Mucosa of descending colon (tissue), 3 donors: ENCODE results near the gene RFNG. TPM values are rescaled to one million over a fixed set of nuclear protein-coding genes. Genes with fewer than 3 reads are reported as not detected.

Experiments used
- ATAC-seq: fragments of 200-7000 bp; cut with Tn5 transposase; one replicate; pipeline ENCODE4 v1.9.1; 2020; ENCODE audit warnings: mild to moderate bottlenecking, moderate library complexity
- DNase-seq, 3 donors: peaks; one replicate each; pipeline ENCODE4 v3.0.0-alpha.2; 2020
- H3K36me3 ChIP-seq: fragments of 200-600 bp; one replicate; pipeline ENCODE4 v1.8.0; 2021; ENCODE audit warnings: low read depth, mild to moderate bottlenecking
- H3K4me1 ChIP-seq: fragments of 200-600 bp; one replicate; pipeline ENCODE4 v1.8.0; 2021; ENCODE audit warnings: low read depth, mild to moderate bottlenecking
- H3K4me3 ChIP-seq: fragments of 200-600 bp; one replicate; pipeline ENCODE4 v1.8.0; 2021; ENCODE audit warnings: mild to moderate bottlenecking
- H3K9me3 ChIP-seq: fragments of 200-600 bp; one replicate; pipeline ENCODE4 v1.8.0; 2021; ENCODE audit warnings: mild to moderate bottlenecking
- intact Hi-C, 2 donors: fragments of 100-400 bp; cut with DNase I in 1 of 2; cut with micrococcal nuclease in 1 of 2; formaldehyde crosslinking; loops; one replicate each; pipeline versions ENCODE4 v1.11.0 to v1.11.1; 2022; cut with DNase I, micrococcal nuclease
- total RNA-seq, 3 donors: library from RNA; stranded (reverse); fragmentation: NEBNext Ultra II Directional in 2 of 3; extraction: Animal tissue kit (Norgen Biotek cat#: 25700) in 2 of 3; gene quantifications; one replicate each; pipeline versions ENCODE4 v1.2.1 to v1.2.4, GENCODE V29; 2021 to 2023
- TF ChIP-seq, protein P1 (sequence below): fragments of 200-600 bp; IDR thresholded peaks from one replicate; pipeline ENCODE4 v1.8.0; 2022; ENCODE audit warnings: antibody characterized with exemption, mild to moderate bottlenecking
- donor health status: DM: no; HTN: no; CAD: no; lungs with moderate emphysema.
- donor health status: DM: no; HTN: no; CAD: no.
- donor health status: DM: no; HTN: yes; CAD: no.

Gene RFNG
- total RNA-seq, 3 donors from 2014 or later: 30.7 to 37.9 (median 30.9) TPM

DNA sequence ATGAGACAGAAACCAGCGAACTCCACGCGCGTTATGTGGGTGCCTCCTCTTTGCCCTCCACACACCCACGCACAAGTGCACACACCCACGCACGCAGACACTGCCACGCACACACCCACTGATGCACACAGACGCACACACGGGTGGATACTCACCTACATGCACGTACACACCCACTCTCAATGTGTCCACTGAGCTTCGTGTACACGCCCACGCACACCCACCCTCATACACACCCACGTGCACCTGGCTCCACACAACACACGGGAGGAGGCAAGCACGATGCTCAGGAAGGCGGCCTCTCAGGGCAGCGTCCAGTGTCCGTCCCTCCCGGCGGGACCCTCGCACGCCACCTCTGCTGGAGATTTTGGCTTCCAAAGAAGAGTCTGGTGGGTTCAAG is 4.2 kb downstream of the RFNG start:
- DNase-seq: no peak
- intact Hi-C loops: no loop called here
- Histone ChIP-seq H3K9me3 (no peaks in the 10 kb centered on the region), H3K4me3 (no peak overlapping the region), H3K4me1 (peaks cover 11% of the 10 kb centered on the region), H3K36me3 (no peaks in the 10 kb centered on the region)
- no peak for ATAC-seq
- TF ChIP-seq, protein P1, sequence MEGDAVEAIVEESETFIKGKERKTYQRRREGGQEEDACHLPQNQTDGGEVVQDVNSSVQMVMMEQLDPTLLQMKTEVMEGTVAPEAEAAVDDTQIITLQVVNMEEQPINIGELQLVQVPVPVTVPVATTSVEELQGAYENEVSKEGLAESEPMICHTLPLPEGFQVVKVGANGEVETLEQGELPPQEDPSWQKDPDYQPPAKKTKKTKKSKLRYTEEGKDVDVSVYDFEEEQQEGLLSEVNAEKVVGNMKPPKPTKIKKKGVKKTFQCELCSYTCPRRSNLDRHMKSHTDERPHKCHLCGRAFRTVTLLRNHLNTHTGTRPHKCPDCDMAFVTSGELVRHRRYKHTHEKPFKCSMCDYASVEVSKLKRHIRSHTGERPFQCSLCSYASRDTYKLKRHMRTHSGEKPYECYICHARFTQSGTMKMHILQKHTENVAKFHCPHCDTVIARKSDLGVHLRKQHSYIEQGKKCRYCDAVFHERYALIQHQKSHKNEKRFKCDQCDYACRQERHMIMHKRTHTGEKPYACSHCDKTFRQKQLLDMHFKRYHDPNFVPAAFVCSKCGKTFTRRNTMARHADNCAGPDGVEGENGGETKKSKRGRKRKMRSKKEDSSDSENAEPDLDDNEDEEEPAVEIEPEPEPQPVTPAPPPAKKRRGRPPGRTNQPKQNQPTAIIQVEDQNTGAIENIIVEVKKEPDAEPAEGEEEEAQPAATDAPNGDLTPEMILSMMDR: no peak

DNA sequence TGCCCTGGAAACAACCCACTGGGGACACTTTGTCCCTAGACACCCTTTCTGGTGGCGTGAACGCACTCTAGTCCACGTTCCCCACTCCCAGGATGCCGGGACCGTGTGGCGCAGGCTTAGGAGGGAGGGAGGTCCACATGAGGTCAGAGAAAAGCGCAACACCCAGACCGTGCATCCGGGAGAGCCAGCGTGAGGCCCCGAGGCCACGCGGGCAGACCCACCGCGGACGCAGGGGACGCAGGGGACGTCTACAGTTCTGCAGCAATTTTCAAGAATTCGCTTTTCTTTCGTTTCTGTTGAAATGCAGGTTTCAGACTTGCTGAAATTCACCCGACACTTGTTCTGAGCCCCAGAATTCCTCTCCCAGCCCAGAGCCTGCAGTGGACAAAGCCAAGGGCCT is 4.7 kb downstream of the RFNG start:
- peaks cover 10% of the 10 kb centered on the region for H3K4me1 ChIP-seq
- DNase-seq (no peak), ATAC-seq (no peak)
- TF ChIP-seq, protein P1: no peak
- intact Hi-C loops: no loop called here
- H3K36me3 ChIP-seq: no peaks in the 10 kb centered on the region
- no peak overlapping the region for H3K4me3 ChIP-seq
- no peaks in the 10 kb centered on the region for H3K9me3 ChIP-seq

DNA sequence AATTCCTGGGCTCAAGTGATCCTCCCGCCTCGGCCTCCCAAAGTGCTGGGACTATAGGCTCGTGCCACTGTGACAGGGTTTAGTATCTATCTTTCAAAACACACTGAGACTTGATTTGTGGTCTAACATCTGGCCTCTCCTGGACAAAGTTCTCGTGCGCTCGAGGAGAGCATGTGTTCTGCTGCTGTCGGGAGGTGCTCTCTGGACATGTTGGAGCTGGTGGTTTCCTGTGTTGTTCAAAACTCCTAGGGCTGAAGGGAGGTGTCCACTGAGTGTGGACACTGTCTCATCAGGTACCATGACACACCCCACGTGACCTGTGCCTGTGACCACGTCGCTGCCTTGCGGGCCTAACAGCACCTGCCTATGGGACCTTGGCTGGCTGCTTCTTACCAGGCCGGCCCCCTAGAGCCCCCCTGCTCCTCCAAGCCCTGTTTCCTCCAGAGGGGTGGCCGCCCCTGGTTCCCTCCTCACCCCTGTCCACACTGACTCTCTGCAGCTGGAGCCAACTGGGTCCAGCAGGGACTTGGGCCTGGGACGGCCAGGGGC is 5.6 kb downstream of the RFNG start:
- DNase-seq: no peak
- TF ChIP-seq, protein P1: no peak
- intact Hi-C loops: no loop called here
- Histone ChIP-seq H3K36me3 (no peaks in the 10 kb centered on the region), H3K4me3 (no peak overlapping the region), H3K4me1 (peaks cover 10% of the 10 kb centered on the region), H3K9me3 (no peaks in the 10 kb centered on the region)
- ATAC-seq: no peak

DNA sequence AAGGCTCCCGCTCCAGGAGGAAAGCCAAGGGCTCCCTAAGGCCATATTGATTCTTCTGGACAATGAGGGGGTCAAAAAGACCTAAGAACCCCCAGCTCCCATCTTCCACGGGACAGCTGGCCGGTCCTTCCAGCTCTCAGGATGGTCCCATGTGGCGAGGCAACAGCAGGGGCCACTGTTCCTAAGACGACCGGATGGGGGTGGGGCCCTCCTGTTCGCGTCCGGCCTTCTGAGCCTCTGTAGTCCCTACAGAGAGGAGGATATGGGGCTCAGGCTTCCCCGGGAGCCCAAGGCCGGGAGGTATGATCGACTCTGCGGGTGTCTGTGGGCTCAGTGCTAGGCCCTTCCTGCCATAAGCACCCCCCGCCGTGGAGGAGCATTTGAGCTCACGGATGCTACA is 8.1 kb downstream of the RFNG start:
- ATAC-seq (no peak), DNase-seq (no peak)
- TF ChIP-seq, protein P1: no peak
- intact Hi-C loops: no loop called here
- Histone ChIP-seq H3K4me3 (no peak overlapping the region), H3K36me3 (no peaks in the 10 kb centered on the region), H3K4me1 (no peaks in the 10 kb centered on the region), H3K9me3 (no peaks in the 10 kb centered on the region)

DNA sequence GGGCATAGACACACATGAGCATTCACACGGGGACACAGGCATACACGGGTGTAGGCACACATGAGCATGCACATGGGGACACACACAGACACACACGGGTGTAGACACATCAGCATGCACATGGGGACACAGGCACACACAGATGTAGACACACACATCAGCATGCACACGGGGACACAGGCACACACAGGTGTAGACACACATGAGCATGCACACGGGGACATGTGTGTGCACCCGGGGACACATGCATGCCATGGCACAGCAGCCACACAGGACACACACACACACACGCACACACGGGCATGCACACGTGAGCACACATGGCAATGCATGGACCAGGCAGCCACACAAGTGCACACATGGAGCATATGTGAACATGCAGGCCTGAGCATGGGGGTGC is 9.0 kb downstream of the RFNG start:
- Histone ChIP-seq H3K4me3 (no peak overlapping the region), H3K4me1 (peaks cover 3% of the 10 kb centered on the region), H3K9me3 (no peaks in the 10 kb centered on the region), H3K36me3 (no peaks in the 10 kb centered on the region)
- DNase-seq (no peak), ATAC-seq (no peak)
- TF ChIP-seq, protein P1: no peak
- intact Hi-C loops: no loop called here
